ENCODE results near the gene BHMT. TPM values are rescaled to one million over a fixed set of nuclear protein-coding genes. Genes with fewer than 3 reads are reported as not detected.

The BHMT gene
- total RNA-seq, 1 experiment from 2014 or later = not detected

GRCh38 chr5:79170661-79171060 is 59.1 kb downstream of the BHMT start:
- no peaks in the 10 kb centered on the region for H3K9me3 ChIP-seq (ENCODE audit: low read length)
- H3K9me2 ChIP-seq (replicated peaks; ENCODE audit: low read length) = no peaks in the 10 kb centered on the region
- no peak overlapping the region for H2AFZ ChIP-seq (ENCODE audit: low read length)
- H3K27me3 ChIP-seq (ENCODE audit: low read length) = no peaks in the 10 kb centered on the region
- no peak overlapping the region for H3K4me2 ChIP-seq (ENCODE audit: low read length)
- no TSS peak for BruUV-seq (replicated peaks)
- no peaks in the 10 kb centered on the region for H3K79me2 ChIP-seq (ENCODE audit: low read length)
- TF ChIP-seq EZH2 (IDR thresholded peaks at IDR 0.05; ENCODE audit: low read length, unreplicated experiment) = no peak
- TF ChIP-seq CTCF (conservative IDR thresholded peaks at IDR 0.05; ENCODE audit: low read depth, low read length) = no peak
- no peak for TF ChIP-seq EZH2phosphoT487 (IDR thresholded peaks at IDR 0.05; ENCODE audit: borderline replicate concordance, low read length)
- H3K36me3 ChIP-seq (ENCODE audit: low read depth, low read length) = no peaks in the 10 kb centered on the region
- intact Hi-C loops (cut with micrococcal nuclease) = no loop called here
- H3K27ac ChIP-seq (ENCODE audit: low read length) = no peak overlapping the region
- H4K20me1 ChIP-seq (ENCODE audit: low read length) = no peaks in the 10 kb centered on the region
- H3F3A ChIP-seq (ENCODE audit: low read length, unreplicated experiment) = no peaks in the 10 kb centered on the region
- H3K4me3 ChIP-seq (ENCODE audit: low read length) = no peak overlapping the region
- ChIA-PET POLR2A (ENCODE audit: unreplicated experiment) (no interaction called here), CTCF (no interaction called here)
- H3K9ac ChIP-seq (ENCODE audit: low read length) = no peak overlapping the region
- DNase-seq (no peak), ATAC-seq (no peak)
- peaks cover 39% of the 10 kb centered on the region for H3K4me1 ChIP-seq (ENCODE audit: insufficient read depth, low read length)

DNA sequence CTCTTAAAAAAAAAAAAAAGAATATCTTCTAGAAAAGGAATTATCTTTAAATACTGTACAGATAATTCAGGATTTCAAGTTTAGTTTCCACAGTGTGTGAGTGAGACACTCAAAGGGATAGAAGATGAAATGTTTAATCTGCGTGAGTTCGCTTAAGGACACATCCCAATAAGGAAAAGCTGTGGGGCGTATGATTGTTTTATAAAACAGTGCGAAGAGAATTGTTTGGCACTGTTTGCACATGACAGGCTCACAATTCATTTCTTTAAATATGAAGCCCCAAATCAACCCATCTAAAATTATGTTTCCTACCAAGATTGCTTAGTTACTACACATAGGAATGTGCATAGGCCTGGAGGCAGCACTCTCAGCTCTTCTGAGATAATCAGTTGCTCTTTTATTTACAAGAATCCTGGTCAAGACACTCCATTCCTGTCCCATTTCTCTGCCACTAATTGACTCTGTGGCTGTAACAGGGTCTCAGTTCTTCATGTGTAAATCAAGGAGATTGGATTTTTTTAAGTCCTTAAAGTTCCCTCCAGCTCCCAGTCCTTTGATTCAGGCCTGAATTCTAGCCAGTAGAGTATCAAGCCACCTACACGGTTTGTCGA is 60.1 kb downstream of the BHMT start:
- no peak overlapping the region for H3K9ac ChIP-seq (ENCODE audit: low read length)
- no peaks in the 10 kb centered on the region for H4K20me1 ChIP-seq (ENCODE audit: low read length)
- H3K4me2 ChIP-seq (ENCODE audit: low read length) = no peak overlapping the region
- no peak overlapping the region for H3K27ac ChIP-seq (ENCODE audit: low read length)
- H3K36me3 ChIP-seq (ENCODE audit: low read depth, low read length) = no peaks in the 10 kb centered on the region
- no peaks in the 10 kb centered on the region for H3K79me2 ChIP-seq (ENCODE audit: low read length)
- ChIA-PET POLR2A (ENCODE audit: unreplicated experiment) (no interaction called here), CTCF (no interaction called here)
- no peaks in the 10 kb centered on the region for H3K9me3 ChIP-seq (ENCODE audit: low read length)
- BruUV-seq (replicated peaks) = no TSS peak
- no peak overlapping the region for H3K4me3 ChIP-seq (ENCODE audit: low read length)
- no peaks in the 10 kb centered on the region for H3K9me2 ChIP-seq (replicated peaks; ENCODE audit: low read length)
- intact Hi-C loops (cut with micrococcal nuclease) = no loop called here
- no peaks in the 10 kb centered on the region for H3F3A ChIP-seq (ENCODE audit: low read length, unreplicated experiment)
- no peak for TF ChIP-seq EZH2phosphoT487 (IDR thresholded peaks at IDR 0.05; ENCODE audit: borderline replicate concordance, low read length)
- TF ChIP-seq CTCF (conservative IDR thresholded peaks at IDR 0.05; ENCODE audit: low read depth, low read length) = no peak
- TF ChIP-seq EZH2 (IDR thresholded peaks at IDR 0.05; ENCODE audit: low read length, unreplicated experiment) = no peak
- no peaks in the 10 kb centered on the region for H3K27me3 ChIP-seq (ENCODE audit: low read length)
- ATAC-seq (no peak), DNase-seq (no peak)
- H2AFZ ChIP-seq (ENCODE audit: low read length) = no peak overlapping the region
- H3K4me1 ChIP-seq (ENCODE audit: insufficient read depth, low read length) = peaks cover 39% of the 10 kb centered on the region

DNA sequence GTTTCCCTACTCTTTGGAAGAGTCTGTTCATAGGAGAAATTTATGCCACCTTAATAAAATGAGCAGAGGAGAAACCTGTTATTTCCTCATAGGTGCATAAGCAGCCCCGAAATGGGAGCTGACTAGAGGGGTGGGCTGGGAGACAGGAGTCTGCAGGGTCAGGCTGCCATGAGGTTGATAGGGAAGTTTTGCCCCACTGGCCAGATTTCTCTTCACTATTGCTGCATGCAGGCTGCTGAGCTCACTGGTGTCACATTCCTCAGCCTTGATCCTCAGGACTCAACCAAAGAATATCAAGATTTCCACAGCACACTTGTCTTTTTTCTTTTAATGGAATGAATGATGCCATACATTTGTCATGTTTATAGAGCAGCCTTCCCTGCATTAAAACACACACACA is 60.7 kb downstream of the BHMT start:
- Histone ChIP-seq H3K9me3 (ENCODE audit: low read length) (no peaks in the 10 kb centered on the region), H2AFZ (ENCODE audit: low read length) (no peak overlapping the region), H3K4me3 (ENCODE audit: low read length) (no peak overlapping the region), H3K9me2 (replicated peaks; ENCODE audit: low read length) (no peaks in the 10 kb centered on the region), H3K9ac (ENCODE audit: low read length) (no peak overlapping the region), H3K27me3 (ENCODE audit: low read length) (no peaks in the 10 kb centered on the region), H3K79me2 (ENCODE audit: low read length) (no peaks in the 10 kb centered on the region), H3K4me1 (ENCODE audit: insufficient read depth, low read length) (peaks cover 39% of the 10 kb centered on the region), H3K27ac (ENCODE audit: low read length) (no peak overlapping the region), H3F3A (ENCODE audit: low read length, unreplicated experiment) (no peaks in the 10 kb centered on the region), H3K4me2 (ENCODE audit: low read length) (no peak overlapping the region), H3K36me3 (ENCODE audit: low read depth, low read length) (no peaks in the 10 kb centered on the region), H4K20me1 (ENCODE audit: low read length) (no peaks in the 10 kb centered on the region)
- ATAC-seq (no peak), DNase-seq (no peak)
- ChIA-PET POLR2A (ENCODE audit: unreplicated experiment) (no interaction called here), CTCF (no interaction called here)
- TF ChIP-seq EZH2 (IDR thresholded peaks at IDR 0.05; ENCODE audit: low read length, unreplicated experiment) = no peak
- TF ChIP-seq EZH2phosphoT487 (IDR thresholded peaks at IDR 0.05; ENCODE audit: borderline replicate concordance, low read length) = no peak
- no peak for TF ChIP-seq CTCF (conservative IDR thresholded peaks at IDR 0.05; ENCODE audit: low read depth, low read length)
- intact Hi-C loops (cut with micrococcal nuclease) = no loop called here
- no TSS peak for BruUV-seq (replicated peaks)
